ENCODE data around the gene ADARB2.

- TF ChIP-seq EP300 (IDR thresholded peaks at IDR 0.05; ENCODE audit: low read depth) (no peak), CTCF (IDR thresholded peaks at IDR 0.05) (no peak)
Measured at GRCh38 chr10:1156616-1156886, 580.8 kb downstream of the ADARB2 start.
